Esophagus squamous epithelium (tissue), 5 donors: ENCODE measurements around the gene GJB1. TPM values are rescaled to one million over a fixed set of nuclear protein-coding genes. Genes with fewer than 3 reads are reported as not detected.

ENCODE experiments used
- DNase-seq: peaks from one replicate; lab custom pipeline; 2025; lab: John Stamatoyannopoulos, UW
- H3K27ac ChIP-seq, 4 donors: fragments of 200-600 bp; sonication (generic); one replicate each; pipeline ENCODE4 v1.5.1; 2016 to 2019; ENCODE audit warnings: mild to moderate bottlenecking in 1 of 4
- H3K27me3 ChIP-seq, 4 donors: fragments of 200-600 bp; sonication (generic); 1 replicate in 3 of 4; 2 replicates in 1 of 4; pipeline versions ENCODE4 v1.5.1 to v1.6.0; 2017 to 2021; ENCODE audit warnings: antibody characterized with exemption in 1 of 4
- H3K36me3 ChIP-seq, 3 donors: fragments of 200-600 bp; sonication (generic); one replicate each; pipeline ENCODE4 v1.5.1; 2016 to 2019
- H3K4me1 ChIP-seq, 3 donors: fragments of 200-600 bp; sonication (generic); one replicate each; pipeline ENCODE4 v1.5.1; 2017 to 2019
- H3K4me3 ChIP-seq, 4 donors: fragments of 200-600 bp; sonication (generic); 1 replicate in 3 of 4; 2 replicates in 1 of 4; pipeline ENCODE4 v1.5.1; 2016 to 2019; ENCODE audit warnings: mild to moderate bottlenecking in 2 of 4, moderate library complexity in 1 of 4
- H3K9me3 ChIP-seq, 3 donors: fragments of 200-600 bp; sonication (generic); one replicate each; pipeline ENCODE4 v1.5.1; 2016 to 2019
- POLR2A ChIP-seq, 4 donors: fragments of 450-650 bp; IDR thresholded peaks; one replicate each; pipeline ENCODE4 v1.6.1; 2017; ENCODE audit warnings: antibody characterized with exemption in 4 of 4, mild to moderate bottlenecking in 4 of 4, moderate library complexity in 3 of 4
- WGBS, 2 donors: methylation state at CpG; one replicate each; pipeline ENCODE4 v1.1.5; 2018; 5-methylcytosine and 5-hydroxymethylcytosine counted together
- intact Hi-C: fragments of 100-400 bp; cut with DNase I; formaldehyde crosslinking; loops from one replicate; pipeline ENCODE4 v1.15.0; 2022
- total RNA-seq, 4 donors: library from RNA; depleted of rRNA; stranded (reverse); fragments of >200 nt; gene quantifications; one replicate each; pipeline ENCODE4 v1.1.0, GENCODE V29; 2016
- TF ChIP-seq, protein P1 (sequence below), 6 experiments: fragments of 450-650 bp in 4 of 6; fragments of 200-600 bp in 2 of 6; sonication (generic) in 2 of 6; IDR thresholded peaks; one replicate each; pipeline ENCODE4 v1.5.1; 2016 to 2019; ENCODE audit warnings: antibody characterized with exemption in 6 of 6, mild to moderate bottlenecking in 4 of 6, moderate library complexity in 4 of 6
- donor health status: DM: yes; HTN: yes; CAD: no.

The GJB1 gene
- total RNA-seq, 4 donors from 2014 or later, result 0.19 to 0.32 TPM; not detected in 2

- Histone ChIP-seq H3K27ac (no peak overlapping the region), H3K27me3 (no peaks in the 10 kb centered on the region), H3K4me1 (peaks cover 0 to 21% (median 4%) of the 10 kb centered on the region in 3 donors), H3K36me3 (no peaks in the 10 kb centered on the region), H3K9me3 (no peaks in the 10 kb centered on the region), H3K4me3 (no peak overlapping the region)
- DNase-seq, result no peak
- TF ChIP-seq POLR2A (IDR thresholded peaks at IDR 0.05), result no peak
- TF ChIP-seq, protein P1, sequence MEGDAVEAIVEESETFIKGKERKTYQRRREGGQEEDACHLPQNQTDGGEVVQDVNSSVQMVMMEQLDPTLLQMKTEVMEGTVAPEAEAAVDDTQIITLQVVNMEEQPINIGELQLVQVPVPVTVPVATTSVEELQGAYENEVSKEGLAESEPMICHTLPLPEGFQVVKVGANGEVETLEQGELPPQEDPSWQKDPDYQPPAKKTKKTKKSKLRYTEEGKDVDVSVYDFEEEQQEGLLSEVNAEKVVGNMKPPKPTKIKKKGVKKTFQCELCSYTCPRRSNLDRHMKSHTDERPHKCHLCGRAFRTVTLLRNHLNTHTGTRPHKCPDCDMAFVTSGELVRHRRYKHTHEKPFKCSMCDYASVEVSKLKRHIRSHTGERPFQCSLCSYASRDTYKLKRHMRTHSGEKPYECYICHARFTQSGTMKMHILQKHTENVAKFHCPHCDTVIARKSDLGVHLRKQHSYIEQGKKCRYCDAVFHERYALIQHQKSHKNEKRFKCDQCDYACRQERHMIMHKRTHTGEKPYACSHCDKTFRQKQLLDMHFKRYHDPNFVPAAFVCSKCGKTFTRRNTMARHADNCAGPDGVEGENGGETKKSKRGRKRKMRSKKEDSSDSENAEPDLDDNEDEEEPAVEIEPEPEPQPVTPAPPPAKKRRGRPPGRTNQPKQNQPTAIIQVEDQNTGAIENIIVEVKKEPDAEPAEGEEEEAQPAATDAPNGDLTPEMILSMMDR (IDR thresholded peaks at IDR 0.05), result no peak
- intact Hi-C loops, result no loop called here
- 66 to 70% methylated on average over 3 to 4 of the region's 6 CpGs for WGBS, 2 donors
These were observed 39.7 kb upstream of the GJB1 start for GRCh38 chrX:71183341-71183740.

DNA sequence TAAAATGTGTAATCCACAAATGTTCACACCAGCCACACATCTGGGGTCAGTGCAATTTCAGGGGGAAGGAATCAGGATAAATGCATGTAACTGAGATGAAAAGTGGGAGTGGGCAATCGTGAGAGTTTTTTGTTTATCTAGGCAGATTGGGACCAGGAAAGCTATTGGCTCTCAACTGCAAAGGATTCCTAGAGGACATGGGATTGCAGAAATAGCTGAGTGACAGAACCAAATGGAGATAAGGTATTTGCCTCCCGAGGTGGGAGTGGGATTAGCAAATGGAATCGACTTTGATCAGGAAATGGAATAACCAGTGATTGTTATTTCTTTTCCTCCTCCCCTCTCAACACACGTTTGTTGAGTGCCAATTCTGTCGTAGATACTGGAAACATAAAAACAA is 38.9 kb upstream of the GJB1 start:
- Histone ChIP-seq H3K9me3 (no peaks in the 10 kb centered on the region), H3K27me3 (no peaks in the 10 kb centered on the region), H3K36me3 (no peaks in the 10 kb centered on the region), H3K27ac (no peak overlapping the region), H3K4me1 (peaks cover 0 to 21% (median 4%) of the 10 kb centered on the region in 3 donors), H3K4me3 (no peak overlapping the region)
- intact Hi-C loops, result no loop called here
- TF ChIP-seq, protein P1 (IDR thresholded peaks at IDR 0.05), result no peak
- TF ChIP-seq POLR2A (IDR thresholded peaks at IDR 0.05), result no peak
- WGBS, 2 donors, result 42 to 56% methylated on average over 5 of the region's 5 CpGs
- no peak for DNase-seq

DNA sequence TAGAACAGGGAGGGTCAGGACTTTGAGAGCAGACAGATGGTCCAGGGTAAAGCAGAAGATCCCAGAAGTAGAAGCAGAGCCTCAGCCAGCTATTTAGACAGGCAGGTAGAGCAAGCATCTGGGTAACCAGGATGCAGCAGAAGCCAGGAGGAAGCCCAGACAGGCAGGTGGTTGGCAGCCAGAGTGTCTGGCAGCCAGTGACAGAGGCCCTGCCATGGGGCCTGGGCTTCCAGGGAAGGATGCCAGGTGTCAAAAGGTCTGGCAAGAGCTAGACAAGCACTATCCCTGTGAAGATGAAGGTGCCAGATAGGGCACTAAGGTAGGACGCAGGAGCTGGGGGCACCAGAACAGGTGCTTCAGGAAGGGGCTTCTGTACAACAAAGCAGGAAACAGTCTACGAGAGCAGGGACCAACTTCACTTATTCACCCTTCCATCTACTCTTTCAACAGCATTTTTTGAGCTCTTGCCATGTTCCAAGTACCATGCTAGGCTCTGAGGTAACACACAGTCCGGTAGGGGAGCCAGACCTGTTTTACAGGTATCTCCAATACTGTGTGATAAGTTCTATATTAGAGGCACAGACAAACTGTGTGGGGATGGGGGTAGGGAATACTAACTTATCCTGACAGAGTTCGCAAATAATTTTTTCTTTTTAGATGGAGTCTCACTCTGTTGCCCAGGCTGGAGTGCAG is 38.1 kb upstream of the GJB1 start:
- intact Hi-C loops, result no loop called here
- Histone ChIP-seq H3K9me3 (no peaks in the 10 kb centered on the region), H3K27ac (no peak overlapping the region), H3K27me3 (no peaks in the 10 kb centered on the region), H3K36me3 (no peaks in the 10 kb centered on the region), H3K4me3 (no peak overlapping the region), H3K4me1 (peaks cover 0 to 21% (median 4%) of the 10 kb centered on the region in 3 donors)
- DNase-seq, result no peak
- TF ChIP-seq, protein P1 (IDR thresholded peaks at IDR 0.05), result no peak
- no peak for TF ChIP-seq POLR2A (IDR thresholded peaks at IDR 0.05)
- 45 to 58% methylated on average over 3 to 4 of the region's 4 CpGs for WGBS, 2 donors

DNA sequence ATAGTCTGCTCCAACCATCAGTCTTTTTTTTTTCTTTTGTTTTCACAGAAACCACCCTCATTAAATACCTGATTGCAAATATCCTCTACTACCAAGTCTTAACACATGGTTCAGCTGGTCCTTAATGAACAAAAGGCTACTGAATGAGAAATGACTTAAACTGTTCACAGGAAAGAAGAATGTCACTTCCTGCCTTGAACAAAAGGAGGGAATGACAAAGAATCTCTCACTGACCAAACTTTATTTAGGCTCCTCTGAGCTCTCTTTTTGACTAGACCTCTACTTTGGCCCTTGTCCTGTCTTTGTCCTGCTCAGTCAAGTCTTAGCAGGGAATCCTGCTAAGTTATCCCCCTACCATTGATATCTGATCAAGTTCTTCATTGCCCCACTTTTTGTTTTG is 31.8 kb upstream of the GJB1 start:
- TF ChIP-seq POLR2A (IDR thresholded peaks at IDR 0.05), result no peak
- TF ChIP-seq, protein P1 (IDR thresholded peaks at IDR 0.05), result no peak
- H3K27me3 ChIP-seq, result no peaks in the 10 kb centered on the region
- no peaks in the 10 kb centered on the region for H3K4me1 ChIP-seq
- no peaks in the 10 kb centered on the region for H3K9me3 ChIP-seq
- no peak overlapping the region for H3K4me3 ChIP-seq
- no peaks in the 10 kb centered on the region for H3K36me3 ChIP-seq
- no peak overlapping the region for H3K27ac ChIP-seq
- intact Hi-C loops, result no loop called here
- no peak for DNase-seq

DNA sequence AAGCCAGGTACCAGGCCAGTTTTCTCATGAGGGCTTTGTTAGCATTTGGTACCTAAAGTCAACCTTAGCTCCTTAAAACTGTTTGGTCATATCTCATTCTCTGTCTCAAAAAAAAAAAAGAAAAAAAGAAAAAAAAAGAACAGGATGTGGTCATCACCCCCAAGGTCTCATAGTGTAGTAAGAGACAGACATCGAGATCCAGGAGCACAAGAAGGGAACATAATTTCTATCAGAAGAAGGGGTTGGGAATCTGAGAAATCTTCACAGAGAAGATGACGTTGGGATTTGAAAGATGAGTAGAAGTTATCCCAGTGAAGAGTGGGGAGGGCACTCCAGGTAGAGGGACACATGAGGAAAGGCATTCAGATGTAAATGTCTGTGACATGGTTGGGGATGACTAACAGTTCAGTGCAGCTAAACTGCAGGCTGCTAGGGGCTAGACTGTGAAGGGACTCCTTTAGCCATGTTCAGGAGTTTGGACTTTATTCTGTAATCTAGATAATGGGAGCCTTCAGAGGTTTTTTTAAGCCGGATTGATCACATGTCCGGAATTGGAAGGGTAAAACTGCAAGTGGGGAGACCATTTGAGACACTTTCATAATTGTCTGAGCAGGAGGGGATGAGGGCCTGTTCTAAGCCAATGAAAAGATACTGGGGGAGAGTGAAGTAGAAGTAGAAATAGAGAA is 26.9 kb upstream of the GJB1 start:
- DNase-seq, result no peak
- Histone ChIP-seq H3K27ac (no peak overlapping the region), H3K36me3 (no peaks in the 10 kb centered on the region), H3K4me3 (peak overlapping the region in 1 of 4 donors; percentile 15), H3K27me3 (no peaks in the 10 kb centered on the region), H3K4me1 (no peaks in the 10 kb centered on the region), H3K9me3 (no peaks in the 10 kb centered on the region)
- WGBS, 2 donors, result 56 to 64% methylated on average over 2 to 4 of the region's 4 CpGs
- intact Hi-C loops, result no loop called here
- TF ChIP-seq, protein P1 (IDR thresholded peaks at IDR 0.05), result no peak
- TF ChIP-seq POLR2A (IDR thresholded peaks at IDR 0.05), result no peak
